GM23248 (cell line): ENCODE results near the gene POU5F1.

Experiments used
- EZH2 ChIP-seq: fragments of 200-600 bp; sonication (generic); IDR thresholded peaks from 2 replicates; pipeline ENCODE4 v1.6.1; 2018; ENCODE audit warnings: antibody characterized with exemption, mild to moderate bottlenecking; ENCODE audit not compliant: insufficient read depth, poor library complexity, severe bottlenecking
- EZH2phosphoT487 ChIP-seq: fragments of 200-600 bp; sonication (generic); IDR thresholded peaks from 2 replicates; pipeline ENCODE4 v1.6.1; 2018; ENCODE audit warnings: antibody characterized with exemption, moderate library complexity, mild to moderate bottlenecking, low read depth; ENCODE audit not compliant: insufficient read depth

- TF ChIP-seq EZH2 = no peak
- TF ChIP-seq EZH2phosphoT487 = no peak
Observed at GRCh38 chr6:31194061-31194834, 23.8 kb upstream of the POU5F1 start.
